GM19468 (cell line): ENCODE measurements around the gene MAMDC4.

ENCODE experiments used
- ATAC-seq: cut with Tn5 transposase; IDR thresholded peaks from one replicate; pipeline ENCODE4 v1.9.1; 2021; ENCODE audit warnings: mild to moderate bottlenecking, moderate library complexity, moderate number of reproducible peaks; ENCODE audit not compliant: unreplicated experiment; ENCODE audit errors: extremely low read depth

The MAMDC4 gene

DNA sequence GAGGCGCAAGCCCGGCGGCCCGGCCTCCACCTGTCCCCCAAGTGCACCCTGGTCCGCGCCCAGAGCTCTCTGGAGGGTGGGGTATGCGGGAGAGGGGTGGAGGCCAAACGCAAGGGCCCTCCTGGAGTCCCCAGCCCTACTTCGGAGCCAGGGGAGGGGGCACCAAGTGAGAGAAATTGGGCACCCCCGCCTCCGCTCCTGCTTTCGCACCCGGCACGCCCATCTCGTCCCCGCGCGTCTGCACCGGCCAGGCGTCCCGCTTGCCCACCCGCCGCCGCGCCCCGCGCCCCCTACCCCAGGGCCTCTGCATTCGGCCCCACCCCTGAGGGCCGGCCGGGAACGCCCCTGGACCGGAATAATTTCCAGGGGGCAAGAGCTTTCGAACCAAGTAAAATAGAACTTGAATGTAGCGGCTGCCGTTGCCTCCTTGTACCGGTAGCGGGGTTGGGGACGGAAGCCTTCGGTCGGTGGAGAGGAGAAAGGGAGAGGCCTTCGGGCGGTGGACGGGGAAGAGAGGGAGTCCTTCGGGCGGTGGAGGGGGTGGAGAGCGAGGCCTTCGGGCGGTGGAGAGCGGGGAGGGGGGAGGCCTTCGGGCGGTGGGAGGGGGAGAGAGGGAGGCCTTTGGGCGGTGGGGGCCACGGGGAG lies 3.6 kb upstream of the MAMDC4 start:
- ATAC-seq: no peak

DNA sequence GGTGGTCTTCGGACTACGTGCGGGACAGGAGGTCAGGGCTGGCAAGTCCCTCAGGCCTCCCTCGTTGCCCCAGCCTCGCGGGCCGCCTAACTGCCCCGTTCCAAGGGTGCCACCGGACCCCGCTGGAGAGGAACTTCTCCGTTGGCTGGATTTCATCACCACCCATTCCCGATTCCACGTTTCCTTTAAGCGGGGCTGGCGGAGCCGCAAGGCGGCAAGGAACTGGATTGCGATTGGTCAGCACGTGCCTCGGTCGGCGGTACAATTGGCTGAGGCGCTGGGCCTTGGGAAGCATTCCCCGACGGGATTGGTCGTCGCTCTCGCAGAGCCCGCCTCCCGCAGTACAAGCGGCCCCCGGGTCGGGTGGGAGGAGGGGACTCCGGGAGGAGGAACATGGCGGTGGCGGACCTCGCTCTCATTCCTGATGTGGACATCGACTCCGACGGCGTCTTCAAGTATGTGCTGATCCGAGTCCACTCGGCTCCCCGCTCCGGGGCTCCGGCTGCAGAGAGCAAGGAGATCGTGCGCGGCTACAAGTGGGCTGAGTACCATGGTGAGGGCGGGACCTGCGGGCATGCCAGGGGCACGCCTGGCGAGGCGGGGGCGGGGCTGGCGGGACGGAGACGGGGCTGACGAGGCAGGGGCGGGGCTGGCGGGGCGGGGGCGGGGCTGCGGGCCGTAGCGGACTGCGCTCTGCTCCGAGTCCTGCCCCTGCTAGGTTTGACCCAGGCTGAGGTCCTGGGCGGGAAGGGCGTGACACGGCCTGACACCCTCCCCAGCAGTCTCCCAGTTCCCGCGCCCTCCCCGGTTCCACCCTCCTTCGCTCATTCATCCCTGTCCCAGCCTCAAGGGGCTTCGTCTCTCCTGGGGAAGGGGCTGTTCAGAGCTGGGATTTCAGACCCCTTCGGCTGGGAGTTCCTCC lies 2.8 kb upstream of the MAMDC4 start, which contains the start of gene PHPT1:
TSS of gene PHPT1 (plus strand) at position 372 of the 922 bp plus-strand sequence. CDS start at position 394, 22 bp downstream.
- peak; percentile 29 for ATAC-seq

DNA sequence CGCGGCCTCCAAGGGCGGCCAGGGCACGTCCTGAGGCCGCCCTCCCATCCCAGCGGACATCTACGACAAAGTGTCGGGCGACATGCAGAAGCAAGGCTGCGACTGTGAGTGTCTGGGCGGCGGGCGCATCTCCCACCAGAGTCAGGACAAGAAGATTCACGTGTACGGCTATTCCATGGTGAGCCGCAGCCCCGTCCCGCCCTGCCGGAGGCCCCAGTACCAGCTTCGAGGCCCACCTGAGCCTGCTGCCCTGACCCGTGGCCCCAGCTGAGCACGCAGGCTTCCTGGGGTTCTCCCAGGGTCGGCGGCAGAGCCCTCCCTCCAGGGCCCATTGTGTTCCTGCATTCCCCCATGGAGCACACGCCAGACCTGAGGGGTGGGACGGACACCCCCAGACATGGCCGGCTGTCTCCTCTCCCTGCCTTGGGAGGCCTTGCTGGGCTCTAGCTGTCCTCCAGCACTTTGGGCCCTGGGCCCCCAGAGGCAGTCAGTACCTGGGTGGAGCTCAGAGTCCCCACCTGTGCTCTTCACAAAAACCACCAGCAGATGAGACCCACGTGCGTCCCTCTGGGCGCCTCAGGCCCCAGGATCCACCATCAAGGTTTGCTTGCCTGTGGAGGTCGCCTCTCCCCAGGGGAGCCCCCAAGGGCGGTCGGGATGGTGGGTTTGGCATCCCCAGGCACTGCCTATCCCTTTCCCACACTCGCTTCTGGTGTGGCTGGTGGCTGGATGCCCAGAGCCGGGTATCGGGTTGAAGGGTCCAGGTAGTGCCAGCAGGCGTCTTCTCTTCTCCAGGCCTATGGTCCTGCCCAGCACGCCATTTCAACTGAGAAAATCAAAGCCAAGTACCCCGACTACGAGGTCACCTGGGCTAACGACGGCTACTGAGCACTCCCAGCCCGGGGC lies 1.9 kb upstream of the MAMDC4 start:
- ATAC-seq: no peak

DNA sequence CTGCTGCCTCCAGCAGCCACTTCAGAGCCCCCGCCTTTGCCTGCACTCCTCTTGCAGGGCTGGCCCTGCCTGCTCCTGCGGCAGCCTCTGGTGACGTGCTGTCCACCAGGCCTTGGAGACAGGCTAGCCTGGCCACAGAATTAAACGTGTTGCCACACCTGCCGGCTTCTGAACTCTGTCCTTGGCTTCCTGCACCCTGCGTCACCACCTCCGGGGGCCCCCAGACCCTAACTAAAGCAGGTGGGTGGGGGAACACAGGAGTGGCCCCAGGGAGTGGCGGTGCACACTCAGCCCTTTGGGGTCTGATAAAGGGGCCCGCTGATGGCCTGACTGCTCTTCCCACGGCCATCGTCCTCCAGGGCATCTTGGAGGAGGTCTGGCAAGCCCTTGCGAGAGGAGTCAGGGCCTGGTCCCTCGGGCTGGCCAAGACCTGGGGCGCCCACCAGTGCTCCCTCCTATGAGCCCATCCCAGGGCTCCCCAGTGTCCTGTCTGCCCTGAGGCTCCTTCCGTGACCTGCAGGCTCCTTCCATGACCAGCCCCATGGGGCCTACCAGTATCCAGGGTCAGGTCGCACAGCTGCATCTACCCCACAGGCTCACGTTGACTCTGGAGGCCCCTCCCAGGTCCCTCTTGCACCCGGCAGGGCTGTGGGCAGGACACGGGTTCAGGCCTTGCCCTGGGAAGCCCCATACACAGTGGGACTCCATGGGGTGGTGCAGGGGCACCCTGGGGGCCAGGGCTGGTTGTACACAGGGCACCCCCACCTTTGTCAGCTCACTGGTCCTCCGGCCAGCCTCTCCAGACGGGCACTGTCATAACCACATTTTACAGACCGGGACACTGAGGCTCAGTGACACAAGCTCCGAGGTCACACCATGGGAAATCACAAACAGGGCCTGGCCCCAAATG lies 1.0 kb upstream of the MAMDC4 start:
- ATAC-seq: no peak

DNA sequence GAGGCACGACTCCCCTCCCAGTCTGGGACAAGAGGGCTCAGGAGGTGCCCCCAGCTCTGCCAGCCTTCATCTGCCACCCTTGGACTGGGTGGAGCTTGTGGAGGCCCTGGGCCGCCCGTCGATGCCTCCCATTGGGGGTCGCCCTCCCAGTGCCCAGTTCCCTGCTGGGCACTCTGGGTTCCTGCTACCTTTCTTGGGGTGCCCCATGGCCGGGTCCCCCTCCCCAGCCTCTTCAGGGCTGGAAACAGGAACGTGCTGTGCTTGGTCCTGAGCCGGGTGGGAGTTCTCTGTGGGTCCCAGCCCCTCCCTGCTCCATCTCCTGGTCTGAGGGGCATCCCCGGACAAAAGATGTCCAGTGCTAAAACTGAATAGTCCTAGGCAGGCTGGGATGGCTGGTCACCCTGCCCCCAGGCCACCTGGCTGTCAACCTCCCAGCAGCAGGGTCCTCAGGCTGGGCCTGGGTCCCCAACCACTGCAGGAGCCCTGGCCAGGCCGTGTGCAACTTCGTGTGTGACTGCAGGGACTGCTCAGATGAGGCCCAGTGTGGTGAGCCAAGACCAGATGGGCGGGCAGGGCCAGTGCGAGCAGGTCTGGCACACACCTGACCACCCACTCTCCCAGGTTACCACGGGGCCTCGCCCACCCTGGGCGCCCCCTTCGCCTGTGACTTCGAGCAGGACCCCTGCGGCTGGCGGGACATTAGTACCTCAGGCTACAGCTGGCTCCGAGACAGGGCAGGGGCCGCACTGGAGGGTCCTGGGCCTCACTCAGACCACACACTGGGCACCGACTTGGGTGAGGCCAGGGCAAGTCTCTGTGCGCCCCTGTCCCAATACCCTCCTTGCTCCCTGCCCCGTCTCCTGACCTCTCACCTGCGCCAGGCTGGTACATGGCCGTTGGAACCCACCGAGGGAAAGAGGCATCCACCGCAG lies 784 bp downstream of the MAMDC4 start:
- ATAC-seq: no peak

DNA sequence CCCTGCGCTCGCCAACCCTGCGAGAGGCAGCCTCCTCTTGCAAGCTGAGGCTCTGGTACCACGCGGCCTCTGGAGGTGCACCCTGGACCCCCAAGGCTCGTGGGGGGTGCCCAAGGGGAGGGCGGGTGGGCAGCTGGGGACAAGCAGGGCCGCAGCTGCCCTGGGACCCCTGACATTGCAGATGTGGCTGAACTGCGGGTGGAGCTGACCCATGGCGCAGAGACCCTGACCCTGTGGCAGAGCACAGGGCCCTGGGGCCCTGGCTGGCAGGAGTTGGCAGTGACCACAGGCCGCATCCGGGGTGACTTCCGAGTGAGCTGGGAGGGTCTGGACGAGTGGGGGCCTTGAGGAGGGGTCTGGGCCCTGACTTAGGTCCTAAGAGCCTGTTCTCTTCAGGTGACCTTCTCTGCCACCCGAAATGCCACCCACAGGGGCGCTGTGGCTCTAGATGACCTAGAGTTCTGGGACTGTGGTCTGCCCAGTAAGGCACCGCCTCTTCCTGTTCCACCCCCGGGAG lies 1.5 kb downstream of the MAMDC4 start:
- no peak for ATAC-seq

DNA sequence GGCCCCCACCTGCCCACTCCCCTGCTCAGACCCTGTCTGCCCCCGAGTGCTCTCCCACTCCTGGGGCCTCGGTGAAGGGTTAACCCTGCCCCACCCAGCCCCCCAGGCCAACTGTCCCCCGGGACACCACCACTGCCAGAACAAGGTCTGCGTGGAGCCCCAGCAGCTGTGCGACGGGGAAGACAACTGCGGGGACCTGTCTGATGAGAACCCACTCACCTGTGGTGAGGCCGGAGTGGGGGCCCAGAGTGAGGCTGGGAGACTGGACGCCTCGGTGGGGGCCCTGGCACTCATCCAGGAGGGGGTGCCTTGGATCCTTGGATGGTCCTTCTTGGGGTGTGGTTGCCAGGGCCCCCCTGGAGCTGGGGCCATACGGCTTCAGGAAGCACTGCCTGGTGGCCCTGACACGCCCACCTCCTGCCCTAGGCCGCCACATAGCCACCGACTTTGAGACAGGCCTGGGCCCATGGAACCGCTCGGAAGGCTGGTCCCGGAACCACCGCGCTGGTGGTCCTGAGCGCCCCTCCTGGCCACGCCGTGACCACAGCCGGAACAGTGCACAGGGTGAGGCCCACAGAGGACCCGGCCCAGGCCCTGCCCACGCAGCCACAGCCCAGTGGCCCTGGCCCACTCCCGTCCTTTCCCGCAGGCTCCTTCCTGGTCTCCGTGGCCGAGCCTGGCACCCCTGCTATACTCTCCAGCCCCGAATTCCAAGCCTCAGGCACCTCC lies 2.1 kb downstream of the MAMDC4 start:
- ATAC-seq: no peak

DNA sequence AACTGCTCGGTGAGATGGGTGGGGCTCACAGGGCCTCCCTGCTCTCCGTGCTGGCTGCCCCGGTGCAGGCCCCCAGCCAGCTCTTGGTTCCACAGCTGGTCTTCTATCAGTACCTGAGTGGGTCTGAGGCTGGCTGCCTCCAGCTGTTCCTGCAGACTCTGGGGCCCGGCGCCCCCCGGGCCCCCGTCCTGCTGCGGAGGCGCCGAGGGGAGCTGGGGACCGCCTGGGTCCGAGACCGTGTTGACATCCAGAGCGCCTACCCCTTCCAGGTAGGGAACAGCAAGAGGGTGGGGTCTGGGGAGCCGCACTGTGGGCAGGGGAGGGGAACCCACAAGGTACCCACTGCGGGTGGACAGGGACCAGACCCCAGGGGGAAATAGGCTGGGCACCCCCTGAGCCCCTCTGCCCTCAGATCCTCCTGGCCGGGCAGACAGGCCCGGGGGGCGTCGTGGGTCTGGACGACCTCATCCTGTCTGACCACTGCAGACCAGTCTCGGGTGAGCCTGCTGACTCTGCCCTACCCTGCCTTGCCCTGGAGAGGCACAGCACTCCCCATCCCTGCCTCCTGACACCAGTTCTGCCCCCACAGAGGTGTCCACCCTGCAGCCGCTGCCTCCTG lies 2.8 kb downstream of the MAMDC4 start:
- ATAC-seq: no peak

DNA sequence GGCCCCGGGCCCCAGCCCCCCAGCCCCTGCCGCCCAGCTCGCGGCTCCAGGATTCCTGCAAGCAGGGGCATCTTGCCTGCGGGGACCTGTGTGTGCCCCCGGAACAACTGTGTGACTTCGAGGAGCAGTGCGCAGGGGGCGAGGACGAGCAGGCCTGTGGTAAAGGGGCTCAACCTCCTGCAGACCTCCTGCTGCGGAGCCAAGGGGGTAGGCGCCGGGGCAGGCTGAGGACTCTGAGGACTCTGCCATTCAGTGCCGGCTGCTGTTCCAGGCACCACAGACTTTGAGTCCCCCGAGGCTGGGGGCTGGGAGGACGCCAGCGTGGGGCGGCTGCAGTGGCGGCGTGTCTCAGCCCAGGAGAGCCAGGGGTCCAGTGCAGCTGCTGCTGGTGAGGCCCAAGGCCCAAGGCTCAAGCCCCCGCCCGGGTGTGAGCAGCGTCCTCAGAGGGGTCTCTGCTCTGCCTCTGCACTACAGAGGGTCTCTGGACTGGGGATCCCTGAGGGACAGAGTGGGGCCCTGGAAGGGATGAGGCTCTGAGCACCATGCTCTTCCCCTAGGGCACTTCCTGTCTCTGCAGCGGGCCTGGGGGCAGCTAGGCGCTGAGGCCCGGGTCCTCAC lies 3.4 kb downstream of the MAMDC4 start:
- ATAC-seq: no peak

DNA sequence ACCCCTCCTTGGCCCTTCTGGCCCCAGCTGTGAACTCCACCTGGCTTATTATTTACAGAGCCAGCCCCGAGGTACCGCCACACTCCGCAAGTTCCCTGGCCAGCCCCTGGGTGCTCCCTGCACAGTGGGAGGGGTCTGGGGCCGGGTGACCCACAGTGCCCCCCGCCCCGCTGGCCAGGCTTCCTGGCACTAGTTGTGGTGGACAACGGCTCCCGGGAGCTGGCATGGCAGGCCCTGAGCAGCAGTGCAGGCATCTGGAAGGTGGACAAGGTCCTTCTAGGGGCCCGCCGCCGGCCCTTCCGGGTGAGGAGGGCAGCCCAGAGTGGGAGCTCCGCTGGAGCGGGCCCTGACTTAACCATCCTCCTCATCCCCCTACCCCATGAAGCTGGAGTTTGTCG lies 3.9 kb downstream of the MAMDC4 start:
- no peak for ATAC-seq

DNA sequence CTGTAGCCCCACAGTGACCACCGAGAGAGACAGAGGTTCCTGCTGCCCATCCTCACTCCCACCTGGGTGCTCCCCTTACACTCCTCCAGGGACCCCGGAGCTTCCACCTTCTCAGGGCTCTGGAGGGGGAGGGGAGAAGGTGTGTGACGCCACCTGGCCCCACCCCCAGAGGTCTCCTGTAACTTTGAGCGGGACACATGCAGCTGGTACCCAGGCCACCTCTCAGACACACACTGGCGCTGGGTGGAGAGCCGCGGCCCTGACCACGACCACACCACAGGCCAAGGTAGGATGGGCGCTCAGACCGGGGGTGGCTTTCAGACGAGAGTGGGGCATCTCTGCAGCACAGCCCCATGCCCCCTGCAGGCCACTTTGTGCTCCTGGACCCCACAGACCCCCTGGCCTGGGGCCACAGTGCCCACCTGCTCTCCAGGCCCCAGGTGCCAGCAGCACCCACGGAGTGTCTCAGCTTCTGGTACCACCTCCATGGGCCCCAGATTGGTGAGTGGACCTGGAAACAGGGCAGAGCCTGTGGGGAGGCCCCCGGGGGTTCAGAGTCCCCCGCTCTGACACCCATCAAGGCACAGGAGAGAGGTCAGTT lies 4.5 kb downstream of the MAMDC4 start:
- no peak for ATAC-seq

DNA sequence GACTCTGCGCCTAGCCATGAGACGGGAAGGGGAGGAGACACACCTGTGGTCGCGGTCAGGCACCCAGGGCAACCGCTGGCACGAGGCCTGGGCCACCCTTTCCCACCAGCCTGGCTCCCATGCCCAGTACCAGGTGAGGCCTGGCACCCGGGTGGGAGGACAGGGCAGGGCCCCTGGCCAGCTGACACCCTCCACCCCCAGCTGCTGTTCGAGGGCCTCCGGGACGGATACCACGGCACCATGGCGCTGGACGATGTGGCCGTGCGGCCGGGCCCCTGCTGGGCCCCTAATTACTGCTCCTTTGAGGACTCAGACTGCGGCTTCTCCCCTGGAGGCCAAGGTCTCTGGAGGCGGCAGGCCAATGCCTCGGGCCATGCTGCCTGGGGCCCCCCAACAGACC lies 5.0 kb downstream of the MAMDC4 start:
- ATAC-seq: no peak

DNA sequence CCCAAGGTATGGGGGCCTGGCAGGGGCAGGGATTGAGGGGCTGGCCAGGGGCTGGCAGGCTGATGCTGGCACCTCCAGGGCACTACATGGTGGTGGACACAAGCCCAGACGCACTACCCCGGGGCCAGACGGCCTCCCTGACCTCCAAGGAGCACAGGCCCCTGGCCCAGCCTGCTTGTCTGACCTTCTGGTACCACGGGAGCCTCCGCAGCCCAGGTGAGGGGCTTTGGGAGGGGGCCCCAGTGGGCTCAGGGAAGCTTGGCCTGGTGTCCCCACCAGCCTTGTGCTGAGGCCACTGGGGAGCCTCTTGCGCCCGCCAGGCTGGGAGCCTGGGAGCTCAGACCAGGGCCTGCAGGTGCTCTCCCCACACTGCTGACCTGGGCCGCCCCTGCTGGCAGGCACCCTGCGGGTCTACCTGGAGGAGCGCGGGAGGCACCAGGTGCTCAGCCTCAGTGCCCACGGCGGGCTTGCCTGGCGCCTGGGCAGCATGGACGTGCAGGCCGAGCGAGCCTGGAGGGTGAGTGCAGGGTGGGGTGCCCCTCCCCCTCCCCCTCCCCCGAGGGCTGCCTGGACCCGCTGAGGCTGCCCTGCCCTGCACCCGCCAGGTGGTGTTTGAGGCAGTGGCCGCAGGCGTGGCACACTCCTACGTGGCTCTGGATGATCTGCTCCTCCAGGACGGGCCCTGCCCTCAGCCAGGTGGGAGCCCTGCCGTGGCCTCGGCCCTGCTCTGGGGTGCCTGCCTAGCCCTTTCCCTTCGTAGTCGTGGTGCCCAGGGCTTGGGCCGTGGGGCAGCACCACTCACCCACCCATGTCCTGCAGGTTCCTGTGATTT lies 5.7 kb downstream of the MAMDC4 start:
- no peak for ATAC-seq

DNA sequence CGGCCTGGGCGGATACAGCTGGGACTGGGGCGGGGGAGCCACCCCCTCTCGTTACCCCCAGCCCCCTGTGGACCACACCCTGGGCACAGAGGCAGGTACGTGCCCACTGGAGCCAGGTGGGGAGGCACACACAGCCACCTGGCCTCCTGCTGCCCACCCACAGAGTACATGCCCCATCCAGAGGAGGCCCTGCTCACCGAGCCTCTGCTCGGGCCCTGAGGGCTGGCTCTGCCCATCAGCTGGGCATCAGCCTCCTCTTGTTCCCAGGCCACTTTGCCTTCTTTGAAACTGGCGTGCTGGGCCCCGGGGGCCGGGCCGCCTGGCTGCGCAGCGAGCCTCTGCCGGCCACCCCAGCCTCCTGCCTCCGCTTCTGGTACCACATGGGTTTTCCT lies 6.3 kb downstream of the MAMDC4 start:
- no peak for ATAC-seq
